ENCODE measurements around the gene RFX3.

- TF ChIP-seq EZH2 (IDR thresholded peaks at IDR 0.05; ENCODE audit: borderline replicate concordance, low read length), result no peak
- no peak for TF ChIP-seq CTCF (IDR thresholded peaks at IDR 0.05; ENCODE audit: low read length)
Observed at GRCh38 chr9:3251309-3251708, 274.5 kb downstream of the RFX3 start.

Data from OCI-LY1 (cell line).